COLO668 (cell line): Measurements from ENCODE around the gene MYO18B.

Experiments
- DNase-seq: peaks from one replicate; lab custom pipeline; 2025; ENCODE audit not compliant: unreplicated experiment; lab: John Stamatoyannopoulos, UW

The MYO18B gene

DNA sequence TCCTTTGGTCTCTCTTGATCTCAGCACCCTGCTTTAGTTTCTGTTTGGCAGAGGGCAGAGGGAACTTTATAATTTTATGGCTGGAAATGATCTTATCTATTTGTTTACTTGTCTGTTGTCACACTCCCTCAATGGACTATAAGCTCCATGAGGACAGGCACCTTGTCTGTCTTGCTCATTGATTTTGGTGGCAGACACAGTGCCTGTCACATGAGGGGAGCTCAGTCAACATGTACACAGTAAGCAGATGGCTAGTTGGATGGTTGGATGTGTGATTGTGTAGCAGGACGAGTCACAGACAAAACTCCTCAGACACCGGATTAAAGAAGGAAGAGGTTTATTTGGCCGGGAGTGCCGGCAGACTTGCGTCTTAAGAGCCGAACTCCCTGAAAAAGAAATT lies 80.4 kb downstream of the MYO18B start:
- no peak for DNase-seq

- no peak for DNase-seq
Measured at GRCh38 chr22:25823276-25823675, 81.3 kb downstream of the MYO18B start.

GRCh38 chr22:25824828-25825423 lies 82.9 kb downstream of the MYO18B start:
- no peak for DNase-seq

DNA sequence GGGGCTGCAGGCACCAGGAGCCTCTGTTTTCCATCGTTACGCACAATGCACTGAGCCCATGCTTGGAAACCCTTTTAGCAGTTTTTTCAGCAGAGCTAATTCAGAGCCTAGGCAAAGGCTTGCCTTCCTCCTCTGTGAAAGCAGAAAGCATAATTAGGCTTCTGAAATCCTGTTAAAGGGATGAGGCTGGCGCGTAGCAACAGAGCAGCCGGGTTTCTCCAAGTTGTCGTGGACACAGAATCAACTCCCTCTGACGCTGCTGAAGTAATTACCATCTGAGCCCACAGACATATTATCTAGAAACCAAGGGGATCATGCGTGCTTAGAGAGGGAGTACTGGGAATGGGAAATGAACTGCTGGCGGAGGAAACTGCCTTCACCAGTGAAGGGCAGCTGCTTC lies 85.4 kb downstream of the MYO18B start:
- DNase-seq, result no peak

DNA sequence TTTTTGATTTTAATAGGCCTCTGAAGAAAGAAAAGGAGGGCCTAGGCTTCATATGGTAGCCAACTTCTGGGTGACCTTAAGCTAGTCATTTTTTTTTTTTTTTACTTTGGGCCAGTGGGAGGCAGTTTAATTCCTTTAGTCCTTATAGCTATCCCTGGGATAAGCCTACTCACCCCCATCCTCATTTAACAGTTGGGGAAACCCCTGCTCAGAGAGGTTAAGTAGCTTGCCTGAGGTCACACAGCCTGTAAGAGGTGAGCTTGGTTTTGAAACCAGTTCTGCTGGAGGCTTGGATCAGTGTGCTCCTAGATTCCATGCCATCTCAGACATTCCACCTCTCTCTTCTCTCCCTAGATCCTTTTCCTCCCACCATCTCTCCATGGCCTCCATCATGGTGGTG lies 86.4 kb downstream of the MYO18B start:
- DNase-seq, result no peak

GRCh38 chr22:25829237-25829636 lies 87.2 kb downstream of the MYO18B start:
- no peak for DNase-seq

- peak; percentile 38 for DNase-seq
Measured at GRCh38 chr22:25829808-25830777, 88.1 kb downstream of the MYO18B start.

- DNase-seq, result no peak
Measured at GRCh38 chr22:25833091-25833490, 91.1 kb downstream of the MYO18B start.

DNA sequence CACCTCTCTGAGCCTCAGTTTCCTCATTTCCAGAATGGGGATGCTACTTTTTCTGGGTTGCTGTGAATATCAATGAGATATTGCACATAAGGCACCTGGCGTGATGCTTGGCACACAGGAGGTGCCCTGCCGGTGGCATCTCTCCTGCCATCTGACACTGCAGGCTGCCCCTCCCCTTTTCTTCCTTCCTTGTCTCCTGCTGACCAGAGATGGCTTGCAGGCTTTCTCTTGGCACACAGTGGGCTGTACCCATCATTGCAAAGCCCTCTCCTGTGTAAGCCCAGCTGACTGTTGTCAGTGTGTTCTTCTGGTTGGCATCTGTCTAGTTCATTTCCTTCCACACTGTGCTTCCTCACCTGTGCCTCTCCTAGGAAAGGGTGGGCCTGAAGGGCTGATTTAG lies 91.7 kb downstream of the MYO18B start:
- no peak for DNase-seq

DNA sequence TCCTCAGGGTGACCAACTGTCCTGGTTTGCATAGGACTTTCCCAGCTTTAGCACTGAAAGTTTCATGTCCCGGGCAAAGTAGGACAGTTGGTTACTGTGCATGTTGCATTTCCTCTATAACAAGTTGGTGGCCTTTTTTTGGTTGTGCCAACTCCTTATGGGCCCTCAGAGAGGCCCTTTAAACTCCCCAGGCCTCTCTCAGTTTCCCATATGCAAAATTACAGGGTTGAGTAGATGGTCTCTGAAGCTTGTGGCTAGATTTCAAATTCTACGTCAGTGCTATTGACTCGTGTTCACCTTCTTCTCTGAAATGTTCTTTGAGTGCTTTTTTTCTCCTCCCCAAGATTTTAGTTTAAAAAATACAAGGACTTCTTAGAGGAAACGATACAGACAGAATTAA lies 92.5 kb downstream of the MYO18B start:
- DNase-seq, result no peak

DNA sequence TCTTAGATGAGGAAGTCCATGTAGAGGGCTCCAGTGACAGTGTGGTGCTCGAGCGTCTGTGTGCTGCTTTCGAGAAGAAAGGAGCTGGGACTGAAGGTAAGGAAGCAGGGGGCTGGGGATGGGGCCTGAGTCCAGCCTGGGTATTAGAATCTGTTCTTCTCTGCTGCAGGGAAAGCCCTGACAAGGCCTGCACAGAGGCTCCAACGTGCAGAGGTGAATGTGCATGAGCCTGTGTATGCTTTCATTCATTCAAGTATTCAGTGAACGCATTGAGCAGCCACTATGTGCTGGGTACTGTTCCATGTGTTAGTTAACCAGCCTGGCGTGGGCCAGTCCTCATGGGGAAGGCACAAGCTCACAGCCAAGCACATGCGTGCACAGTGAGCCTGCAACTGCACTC lies 93.4 kb downstream of the MYO18B start:
- DNase-seq, result no peak

DNA sequence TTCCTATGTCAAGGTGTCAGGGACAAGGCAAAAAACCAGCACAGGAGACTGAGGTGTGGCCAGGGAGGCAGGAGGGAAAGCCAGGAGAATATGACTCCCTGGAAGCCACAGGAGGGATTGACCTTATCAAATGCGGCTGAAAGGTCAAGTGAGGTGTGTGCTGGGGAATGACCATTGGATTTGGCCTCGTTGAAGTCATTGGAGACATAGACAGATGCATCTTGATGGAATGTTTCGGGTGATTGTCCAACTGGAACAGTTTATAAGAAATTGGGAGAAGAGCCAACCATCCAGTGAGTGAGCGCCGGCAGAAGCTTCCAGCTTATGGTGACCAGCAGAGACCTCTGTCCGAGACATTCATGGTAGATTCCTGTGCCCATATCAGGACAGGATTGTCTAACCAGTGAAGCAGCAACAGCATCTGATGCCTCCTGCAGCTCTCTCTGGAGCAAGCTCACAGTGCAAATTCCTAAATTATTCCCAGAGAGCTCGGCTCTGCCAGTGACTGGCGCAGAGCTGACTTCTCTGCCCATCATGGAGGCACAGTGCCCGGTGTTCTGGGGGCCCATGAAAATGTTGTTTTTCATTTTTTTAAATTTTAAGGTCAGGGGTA lies 95.4 kb downstream of the MYO18B start:
- DNase-seq, result no peak

DNA sequence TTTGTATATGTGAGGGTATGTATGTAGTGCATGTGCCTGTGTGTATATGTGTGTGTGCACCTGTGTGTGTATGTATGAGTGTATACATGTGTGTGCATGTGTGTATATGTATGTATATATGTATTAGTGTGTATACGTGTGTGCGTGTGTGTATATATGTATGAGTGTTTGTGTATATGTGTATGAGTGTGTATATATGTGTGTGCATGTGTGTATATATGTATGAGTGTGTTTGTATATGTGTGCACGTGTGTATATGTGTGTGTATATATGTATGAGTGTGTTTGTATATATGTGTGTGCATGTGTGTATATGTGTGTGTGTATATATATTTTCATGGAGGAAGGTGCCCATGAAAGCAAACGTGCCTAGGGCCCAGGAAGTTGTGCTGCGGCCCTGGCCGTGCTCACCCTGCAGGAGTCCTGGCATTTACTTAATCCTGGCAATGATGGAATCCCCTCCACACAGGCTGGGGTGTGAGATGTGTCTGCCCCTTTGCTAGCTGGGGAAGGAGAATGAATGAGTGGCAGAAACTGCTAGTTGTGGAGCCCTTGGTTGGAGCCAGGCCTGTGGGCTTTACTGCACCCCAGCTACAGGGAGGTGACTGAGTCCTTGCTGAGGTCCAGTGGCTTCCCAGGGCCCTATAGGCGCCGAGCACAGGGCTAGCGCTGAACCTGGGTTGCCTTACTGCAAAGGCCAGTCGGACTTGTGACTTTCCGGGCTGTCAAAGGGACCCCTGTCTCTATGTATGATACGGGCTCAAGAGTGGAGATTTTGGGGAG lies 97.2 kb downstream of the MYO18B start:
- DNase-seq, result no peak

GRCh38 chr22:25839755-25840154 lies 97.8 kb downstream of the MYO18B start:
- DNase-seq, result no peak

- no peak for DNase-seq
Measured at GRCh38 chr22:25840167-25840566, 98.2 kb downstream of the MYO18B start.

- DNase-seq, result no peak
Measured at GRCh38 chr22:25840891-25841290, 98.9 kb downstream of the MYO18B start.

- peak; percentile 24 for DNase-seq
Measured at GRCh38 chr22:25841775-25842174, 99.8 kb downstream of the MYO18B start.

DNA sequence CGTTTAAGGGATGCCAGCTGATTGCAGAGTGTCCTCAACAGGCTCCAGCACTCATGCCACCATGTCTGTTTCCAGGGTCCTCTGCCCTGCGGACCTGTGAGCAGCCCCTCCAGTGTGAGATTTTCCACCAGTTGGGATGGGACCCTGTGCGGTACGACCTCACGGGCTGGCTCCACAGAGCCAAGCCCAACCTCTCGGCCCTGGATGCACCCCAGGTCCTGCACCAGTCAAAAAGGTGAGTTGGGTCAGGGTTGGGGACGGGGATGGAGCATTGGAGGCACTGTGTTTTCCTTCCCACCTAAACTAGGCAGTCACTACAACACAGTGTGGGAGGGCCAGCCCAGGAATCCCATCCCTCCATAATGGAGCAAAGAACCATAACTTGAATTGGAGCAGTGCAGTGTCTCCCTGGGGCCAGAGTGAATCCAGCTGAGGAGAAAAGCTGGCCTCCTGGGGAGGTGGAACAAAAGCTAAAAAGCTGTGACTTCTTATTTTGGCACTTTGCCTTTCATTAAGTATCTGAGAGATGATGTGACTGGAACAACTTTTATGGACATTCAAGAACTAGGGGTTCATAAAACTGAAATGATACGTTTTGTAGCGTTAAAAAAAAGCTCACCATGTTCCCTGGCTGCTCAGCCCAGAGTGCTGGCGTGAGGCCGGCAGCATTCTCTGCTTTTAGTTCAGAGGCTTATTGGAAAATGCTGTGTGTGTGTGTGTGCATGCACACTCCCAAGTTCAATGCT lies 101.8 kb downstream of the MYO18B start:
- DNase-seq, result no peak

DNA sequence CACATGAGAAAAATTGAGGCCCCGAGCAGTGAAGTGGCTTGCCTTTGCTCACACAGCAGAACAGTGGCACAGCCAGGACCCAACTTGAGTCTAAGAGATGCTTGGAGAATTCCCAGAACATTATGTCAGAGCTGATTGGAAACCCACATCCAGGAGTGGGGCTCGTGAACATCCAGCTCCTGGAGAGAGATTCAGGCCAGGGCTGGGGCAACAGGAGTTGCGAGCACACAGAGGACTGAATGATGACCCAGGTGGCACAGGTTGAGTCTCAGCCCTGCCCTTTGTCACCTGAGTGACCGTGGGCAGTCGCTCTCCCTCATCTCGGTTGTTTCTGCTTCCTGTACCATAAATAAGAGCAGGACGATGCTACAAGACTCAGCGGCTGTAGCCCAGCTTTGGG lies 102.6 kb downstream of the MYO18B start:
- no peak for DNase-seq

DNA sequence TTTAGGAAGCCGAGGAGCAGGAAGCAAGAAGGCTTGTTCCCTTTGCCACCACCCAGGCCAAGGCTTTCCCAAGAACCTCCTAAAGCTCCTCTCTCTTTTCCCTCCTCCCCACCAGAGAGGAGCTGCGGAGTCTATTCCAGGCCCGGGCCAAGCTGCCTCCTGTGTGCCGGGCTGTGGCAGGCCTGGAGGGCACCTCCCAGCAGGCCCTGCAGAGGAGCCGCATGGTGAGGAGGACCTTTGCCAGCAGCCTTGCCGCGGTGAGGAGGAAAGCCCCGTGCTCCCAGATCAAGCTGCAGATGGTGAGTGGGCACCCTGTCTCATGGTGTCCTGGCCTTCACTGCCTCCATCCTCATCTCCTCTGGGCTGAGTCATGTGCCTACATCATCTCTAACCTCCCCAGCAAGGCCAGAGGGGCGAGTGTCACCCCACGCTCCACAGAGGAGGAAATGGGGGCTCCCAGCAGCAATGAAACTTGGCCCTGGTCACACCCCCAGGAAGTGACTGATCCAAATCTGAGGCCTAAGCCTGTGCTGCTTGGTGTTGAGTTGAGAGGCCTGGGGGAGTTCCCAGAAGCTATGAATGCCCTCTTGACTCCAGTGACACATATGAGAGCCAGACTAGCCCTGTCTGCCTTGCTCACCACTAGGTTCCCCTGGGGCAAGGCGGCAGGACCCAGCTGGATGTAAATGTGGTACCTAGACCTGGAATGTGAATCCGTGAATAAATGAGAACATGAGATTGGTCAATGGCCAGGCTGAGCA lies 104.2 kb downstream of the MYO18B start:
- no peak for DNase-seq
